Natural killer cell (primary cell): ENCODE measurements around the gene WFDC10A. TPM values are rescaled to one million over a fixed set of nuclear protein-coding genes. Genes with fewer than 3 reads are reported as not detected.

ENCODE experiments used
- ATAC-seq, 3 donors: fragments of 150-1000 bp in 2 of 3; fragments of 200-7000 bp in 1 of 3; cut with Tn5 transposase; 1 replicate in 1 of 3; 2 replicates in 2 of 3; pipeline ENCODE4 v1.10.0; 2021; ENCODE audit warnings: mild to moderate bottlenecking in 2 of 3, moderate library complexity in 2 of 3
- DNase-seq, 2 donors: peaks; one replicate each; pipeline versions ENCODE4 v3.0.0 to v3.0.0-alpha.2; 2013 to 2021; ENCODE audit warnings: mixed read lengths in 1 of 2
- H3K27ac ChIP-seq: one replicate; pipeline ENCODE4 v1.5.1; 2013; ENCODE audit warnings: mild to moderate bottlenecking, low read length
- H3K27me3 ChIP-seq: one replicate; pipeline ENCODE4 v1.6.1; 2013; ENCODE audit warnings: low read length; ENCODE audit not compliant: control insufficient read depth, insufficient read depth
- H3K36me3 ChIP-seq: one replicate; pipeline ENCODE4 v1.6.1; 2013; ENCODE audit warnings: low read length; ENCODE audit not compliant: control insufficient read depth, insufficient read depth
- H3K4me1 ChIP-seq: one replicate; pipeline ENCODE4 v1.6.1; 2013; ENCODE audit warnings: low read length; ENCODE audit not compliant: control insufficient read depth, insufficient read depth
- H3K4me3 ChIP-seq: one replicate; pipeline ENCODE4 v1.5.1; 2013; ENCODE audit warnings: low read length
- H3K9me3 ChIP-seq: one replicate; pipeline ENCODE4 v1.6.1; 2013; ENCODE audit warnings: low read length; ENCODE audit not compliant: control insufficient read depth, insufficient read depth
- H3K27ac Mint-ChIP-seq, 2 donors: one replicate each; pipeline ENCODE4 v1.8.0; 2022; ENCODE audit warnings: mild to moderate bottlenecking in 2 of 2, mixed read lengths in 2 of 2, moderate library complexity in 1 of 2
- H3K27me3 Mint-ChIP-seq, 2 donors: one replicate each; pipeline ENCODE4 v1.8.0; 2022; ENCODE audit warnings: low read depth in 2 of 2, mixed read lengths in 2 of 2
- H3K36me3 Mint-ChIP-seq: one replicate; pipeline ENCODE4 v1.8.0; 2022; ENCODE audit warnings: mixed read lengths
- H3K4me1 Mint-ChIP-seq, 2 donors: one replicate each; pipeline ENCODE4 v1.8.0; 2022; ENCODE audit warnings: mixed read lengths in 2 of 2
- H3K4me3 Mint-ChIP-seq: one replicate; pipeline ENCODE4 v1.8.0; 2022; ENCODE audit warnings: mild to moderate bottlenecking, moderate library complexity, mixed read lengths
- H3K9me3 Mint-ChIP-seq, 2 donors: one replicate each; pipeline ENCODE4 v1.8.0; 2022; ENCODE audit warnings: mixed read lengths in 2 of 2
- CTCF ChIP-seq: fragments of 200-600 bp; IDR thresholded peaks from one replicate; pipeline ENCODE4 v1.8.0; 2022; ENCODE audit warnings: antibody characterized with exemption
- WGBS: methylation state at CpG from one replicate; pipeline ENCODE4 v1.1.7; 2013; ENCODE audit warnings: missing lambda C conversion rate; ENCODE audit not compliant: insufficient coverage; 5-methylcytosine and 5-hydroxymethylcytosine counted together
- intact Hi-C: fragments of 100-400 bp; cut with micrococcal nuclease; formaldehyde crosslinking; loops from one replicate; pipeline ENCODE4 v1.14.2; 2022
- total RNA-seq, 4 donors: library from RNA; stranded (reverse); fragments of 120-200 nt in 1 of 4; gene quantifications; one replicate each; pipeline versions ENCODE4 v1.2.3 to v1.2.4, GENCODE V29; 2013 to 2022

Gene WFDC10A
- total RNA-seq, 3 donors from 2014 or later (not counting 1 experiment from before 2014, with no cell fraction given), result not detected

GRCh38 chr20:45595235-45595634 lies 34.3 kb upstream of the WFDC10A start:
- intact Hi-C loops, result no loop called here
- Mint-ChIP-seq H3K27me3 (peaks cover 26 to 39% of the 10 kb centered on the region in 2 donors), H3K4me3 (no peak overlapping the region)

GRCh38 chr20:45607810-45608209 lies 21.7 kb upstream of the WFDC10A start:
- H3K4me1 ChIP-seq, result no peaks in the 10 kb centered on the region
- no peaks in the 10 kb centered on the region for H3K36me3 ChIP-seq
- H3K27ac ChIP-seq, result no peak overlapping the region
- Mint-ChIP-seq H3K4me1 (no peaks in the 10 kb centered on the region), H3K27me3 (peaks cover 11 to 63% of the 10 kb centered on the region in 2 donors), H3K27ac (no peak overlapping the region), H3K36me3 (no peaks in the 10 kb centered on the region), H3K4me3 (no peak overlapping the region), H3K9me3 (peaks cover 2 to 4% of the 10 kb centered on the region in 2 donors)
- intact Hi-C loops, result no loop called here
- no peak for ATAC-seq
- no peak for TF ChIP-seq CTCF
- DNase-seq, result no peak
- 100% methylated on average over 1 of the region's 1 CpG for WGBS
- no peaks in the 10 kb centered on the region for H3K9me3 ChIP-seq
- H3K4me3 ChIP-seq, result no peak overlapping the region
- H3K27me3 ChIP-seq, result peaks cover 2% of the 10 kb centered on the region

More at GRCh38 chr20:45595235-45595634, 34.3 kb upstream of the WFDC10A start:
- Histone ChIP-seq H3K4me1 (no peaks in the 10 kb centered on the region), H3K4me3 (no peak overlapping the region), H3K36me3 (no peaks in the 10 kb centered on the region), H3K27me3 (no peaks in the 10 kb centered on the region), H3K27ac (no peak overlapping the region), H3K9me3 (no peaks in the 10 kb centered on the region)
- WGBS, result 91% methylated on average over 1 of the region's 1 CpG
- ATAC-seq (no peak), DNase-seq (no peak)
- Mint-ChIP-seq H3K27ac (no peak overlapping the region), H3K36me3 (no peaks in the 10 kb centered on the region), H3K9me3 (no peaks in the 10 kb centered on the region), H3K4me1 (no peaks in the 10 kb centered on the region)
- no peak for TF ChIP-seq CTCF

- H3K27ac Mint-ChIP-seq, result no peak overlapping the region
- no peak for ATAC-seq
- Histone ChIP-seq H3K36me3 (no peaks in the 10 kb centered on the region), H3K27ac (no peak overlapping the region), H3K4me3 (no peak overlapping the region), H3K4me1 (no peaks in the 10 kb centered on the region), H3K27me3 (no peaks in the 10 kb centered on the region), H3K9me3 (no peaks in the 10 kb centered on the region)
- no peaks in the 10 kb centered on the region for H3K4me1 Mint-ChIP-seq
- intact Hi-C loops, result no loop called here
- no peaks in the 10 kb centered on the region for H3K36me3 Mint-ChIP-seq
- no peak for DNase-seq
- 73% methylated on average over 3 of the region's 4 CpGs for WGBS
- peaks cover 0 to 2% of the 10 kb centered on the region in 2 donors for H3K9me3 Mint-ChIP-seq
- TF ChIP-seq CTCF, result no peak
- no peak overlapping the region for H3K4me3 Mint-ChIP-seq
- H3K27me3 Mint-ChIP-seq, result peaks cover 19 to 61% of the 10 kb centered on the region in 2 donors
These were observed 18.5 kb upstream of the WFDC10A start for GRCh38 chr20:45611054-45611453.

- Mint-ChIP-seq H3K27me3 (peaks cover 22 to 54% of the 10 kb centered on the region in 2 donors), H3K36me3 (no peaks in the 10 kb centered on the region), H3K4me3 (no peak overlapping the region), H3K4me1 (no peaks in the 10 kb centered on the region), H3K27ac (no peak overlapping the region), H3K9me3 (peaks cover 0 to 2% of the 10 kb centered on the region in 2 donors)
- Histone ChIP-seq H3K36me3 (no peaks in the 10 kb centered on the region), H3K4me3 (no peak overlapping the region), H3K27me3 (no peaks in the 10 kb centered on the region), H3K9me3 (no peaks in the 10 kb centered on the region), H3K4me1 (no peaks in the 10 kb centered on the region), H3K27ac (no peak overlapping the region)
- no peak for DNase-seq
- ATAC-seq, result no peak
- intact Hi-C loops, result no loop called here
- TF ChIP-seq CTCF, result no peak
These were observed 17.2 kb upstream of the WFDC10A start for GRCh38 chr20:45612314-45612713.
